Keratinocyte (primary cell): Measurements from ENCODE around the gene OR10H2. TPM values are rescaled to one million over a fixed set of nuclear protein-coding genes. Genes with fewer than 3 reads are reported as not detected.

Experiments used
- DNase-seq: peaks from one replicate; pipeline ENCODE4 v3.0.0-alpha.2; 2011; ENCODE audit warnings: low read depth, missing footprints, low spot score
- FAIRE-seq: peaks from 2 replicates; lab custom pipeline; 2011; peaks lifted over from hg19 to GRCh38; lab: Jason Lieb, UNC
- H2AFZ ChIP-seq: 2 replicates; pipeline ENCODE4 v1.6.0; 2012; ENCODE audit warnings: low read length, control low read depth, inconsistent platforms; ENCODE audit not compliant: control insufficient read depth
- H3K27ac ChIP-seq: 2 replicates; pipeline ENCODE4 v1.5.1; 2011; ENCODE audit warnings: low read length; ENCODE audit not compliant: control insufficient read depth, insufficient read depth
- H3K27me3 ChIP-seq: 3 replicates; pipeline ENCODE4 v1.6.0; 2011; ENCODE audit warnings: low read length; ENCODE audit not compliant: control insufficient read depth, insufficient read depth; ENCODE audit errors: extremely low read depth
- H3K36me3 ChIP-seq, 2 experiments: 2 replicates in 1 of 2; 3 replicates in 1 of 2; pipeline ENCODE4 v1.5.1; 2011; ENCODE audit warnings: low read length in 2 of 2, mild to moderate bottlenecking in 1 of 2; ENCODE audit not compliant: control insufficient read depth in 2 of 2, insufficient read depth in 2 of 2; ENCODE audit errors: extremely low read depth in 1 of 2
- H3K4me1 ChIP-seq: 3 replicates; pipeline ENCODE4 v1.5.1; 2011; ENCODE audit warnings: low read length; ENCODE audit not compliant: control insufficient read depth, insufficient read depth; ENCODE audit errors: extremely low read depth
- H3K4me2 ChIP-seq: 3 replicates; pipeline ENCODE4 v1.6.0; 2011; ENCODE audit warnings: low read depth, low read length; ENCODE audit not compliant: control insufficient read depth, insufficient read depth; ENCODE audit errors: extremely low read depth
- H3K4me3 ChIP-seq, 3 experiments: fragments of 200-600 bp in 1 of 3; sonication (generic) in 1 of 3; 2 replicates in 2 of 3; 3 replicates in 1 of 3; pipeline ENCODE4 v1.5.1; 2011 to 2016; ENCODE audit warnings: low read length in 3 of 3, mild to moderate bottlenecking in 3 of 3, control low read depth in 2 of 3, inconsistent platforms in 1 of 3, low read depth in 1 of 3, mixed read lengths in 1 of 3, mixed run types in 1 of 3, moderate library complexity in 1 of 3; ENCODE audit not compliant: control insufficient read depth in 2 of 3, insufficient read depth in 2 of 3; ENCODE audit errors: extremely low read depth in 1 of 3
- H3K79me2 ChIP-seq: 2 replicates; pipeline ENCODE4 v1.6.0; 2012; ENCODE audit warnings: low read length; ENCODE audit not compliant: control insufficient read depth, insufficient read depth
- H3K9ac ChIP-seq: 3 replicates; pipeline ENCODE4 v1.6.0; 2011; ENCODE audit warnings: low read length; ENCODE audit not compliant: control insufficient read depth, insufficient read depth; ENCODE audit errors: extremely low read depth
- H3K9me1 ChIP-seq: 3 replicates; pipeline ENCODE4 v1.6.0; 2011; ENCODE audit warnings: low read length; ENCODE audit not compliant: control insufficient read depth, insufficient read depth; ENCODE audit errors: extremely low read depth
- H3K9me3 ChIP-seq: 2 replicates; pipeline ENCODE4 v1.5.1; 2012; ENCODE audit warnings: low read depth, low read length; ENCODE audit not compliant: control insufficient read depth
- H4K20me1 ChIP-seq: 3 replicates; pipeline ENCODE4 v1.6.0; 2011; ENCODE audit warnings: low read length; ENCODE audit not compliant: control insufficient read depth, insufficient read depth; ENCODE audit errors: extremely low read depth
- CTCF ChIP-seq, 3 experiments: IDR thresholded peaks in 1 of 3; conservative IDR thresholded peaks in 1 of 3; optimal IDR thresholded peaks in 1 of 3; 2 replicates in 2 of 3; 3 replicates in 1 of 3; pipeline versions ENCODE3 to v1.5.1; 2011; ENCODE audit warnings: low read length in 3 of 3, mild to moderate bottlenecking in 3 of 3, moderate library complexity in 2 of 3, control low read depth in 1 of 3, inconsistent platforms in 1 of 3; ENCODE audit not compliant: insufficient read depth in 2 of 3; ENCODE audit errors: extremely low read depth in 1 of 3
- EZH2 ChIP-seq: IDR thresholded peaks from one replicate; pipeline ENCODE4 v1.6.1; 2012; ENCODE audit warnings: inconsistent platforms, mild to moderate bottlenecking, low read length, moderate library complexity
- dilution Hi-C: fragments of 300-500 bp; cut with MboI; formaldehyde crosslinking; loops from one replicate; pipeline ENCODE4 v1.7.0; 2020; ENCODE audit warnings: low sequenced_read_pairs; ENCODE audit not compliant: extremely low pct_ligation_motif_present
- polyA plus RNA-seq, 5 experiments: library from polyadenylated mRNA; depleted of rRNA in 3 of 5; stranded (reverse) in 3 of 5; stranded (forward) in 1 of 5; unstranded in 1 of 5; fragments of >200 nt; gene quantifications; 1 replicate in 1 of 5; 2 replicates in 3 of 5; 3 replicates in 1 of 5; pipeline versions ENCODE4 v1.2.1 to v1.2.3, GENCODE V29; 2011 to 2012; ENCODE audit warnings: missing spikeins in 2 of 5, low read depth in 1 of 5, low replicate concordance in 1 of 5

Gene OR10H2
- polyA plus RNA-seq, 1 donor (not counting 4 experiments of a cell fraction or from before 2014, with no cell fraction given) = not detected

DNA sequence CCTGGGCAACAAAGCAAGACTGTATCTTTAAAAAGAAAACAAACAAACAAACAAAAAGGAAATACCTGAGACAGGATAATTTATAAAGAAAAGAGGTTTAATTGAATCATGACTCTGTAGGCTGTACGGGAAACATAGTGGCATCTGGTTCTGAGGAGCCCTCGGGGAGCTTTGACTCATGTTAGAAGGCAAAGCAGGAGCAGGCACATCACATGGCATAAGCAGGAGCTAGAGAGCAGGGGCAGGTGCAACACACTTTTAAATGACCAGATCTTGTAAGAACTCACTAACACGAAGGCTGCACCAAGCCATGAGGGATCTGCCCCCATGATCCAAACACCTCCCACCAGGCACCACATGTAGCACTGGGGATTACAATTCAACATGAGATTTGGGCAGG lies 13.2 kb upstream of the OR10H2 start:
- H4K20me1 ChIP-seq = no peaks in the 10 kb centered on the region
- no peaks in the 10 kb centered on the region for H3K9me3 ChIP-seq
- TF ChIP-seq CTCF (optimal IDR thresholded peaks at IDR 0.05 in 1 of 3, IDR thresholded peaks at IDR 0.05 in 1 of 3, conservative IDR thresholded peaks at IDR 0.05 in 1 of 3; ENCODE audit: extremely low read depth in 1 of 3, insufficient read depth in 2 of 3, low read length in 3 of 3) = no peak
- TF ChIP-seq EZH2 = no peak
- H3K4me3 ChIP-seq = no peak overlapping the region
- H3K27ac ChIP-seq = no peak overlapping the region
- no peak for DNase-seq
- H3K9ac ChIP-seq = no peak overlapping the region
- dilution Hi-C loops = no loop called here
- H3K79me2 ChIP-seq = no peaks in the 10 kb centered on the region
- no peaks in the 10 kb centered on the region for H3K27me3 ChIP-seq
- FAIRE-seq = no peak
- no peak overlapping the region for H2AFZ ChIP-seq
- H3K4me2 ChIP-seq = no peak overlapping the region
- no peaks in the 10 kb centered on the region for H3K9me1 ChIP-seq
- H3K4me1 ChIP-seq = no peaks in the 10 kb centered on the region
- H3K36me3 ChIP-seq = no peaks in the 10 kb centered on the region

DNA sequence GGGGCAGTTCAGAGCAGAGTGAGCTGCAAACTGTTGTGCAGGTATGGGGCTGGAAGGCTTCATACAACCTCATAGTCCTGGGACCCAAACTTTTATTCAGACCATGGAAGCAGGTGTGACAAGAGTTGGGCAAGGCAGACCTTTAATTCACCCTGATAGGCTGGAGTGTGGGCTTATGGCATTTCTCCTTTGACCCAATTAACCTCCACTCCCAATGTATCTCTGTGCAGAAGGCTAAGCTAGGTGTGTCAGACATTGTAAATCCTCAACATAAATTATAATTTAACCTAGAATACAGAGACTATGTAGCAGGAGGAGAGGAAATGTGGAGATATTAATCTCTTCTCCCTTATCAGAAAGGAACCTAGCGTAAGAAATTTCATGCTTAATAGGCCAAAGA lies 12.2 kb upstream of the OR10H2 start:
- Histone ChIP-seq H3K4me3 (no peak overlapping the region), H3K9ac (no peak overlapping the region), H3K9me1 (no peaks in the 10 kb centered on the region), H3K9me3 (no peaks in the 10 kb centered on the region), H2AFZ (no peak overlapping the region), H3K36me3 (no peaks in the 10 kb centered on the region), H3K79me2 (no peaks in the 10 kb centered on the region), H3K27me3 (no peaks in the 10 kb centered on the region), H3K4me1 (no peaks in the 10 kb centered on the region), H3K4me2 (no peak overlapping the region), H3K27ac (no peak overlapping the region), H4K20me1 (no peaks in the 10 kb centered on the region)
- TF ChIP-seq CTCF (optimal IDR thresholded peaks at IDR 0.05 in 1 of 3, IDR thresholded peaks at IDR 0.05 in 1 of 3, conservative IDR thresholded peaks at IDR 0.05 in 1 of 3; ENCODE audit: extremely low read depth in 1 of 3, insufficient read depth in 2 of 3, low read length in 3 of 3) (no peak), EZH2 (no peak)
- no peak for DNase-seq
- dilution Hi-C loops = no loop called here
- FAIRE-seq = no peak
